IPS-18a (cell line): ENCODE results near the gene SGIP1.
"Not testable (repeated sequence)": the region's sequence is repeated elsewhere in the genome, so short reads cannot be mapped to it uniquely, and the experiment has no call there.

Experiments used
- H3K27ac ChIP-seq: one replicate; pipeline ENCODE4 v1.5.1; 2013; ENCODE audit warnings: low read length
- H3K27me3 ChIP-seq: one replicate; pipeline ENCODE4 v1.6.1; 2013; ENCODE audit warnings: mild to moderate bottlenecking, low read length; ENCODE audit not compliant: control insufficient read depth, insufficient read depth
- H3K36me3 ChIP-seq: one replicate; pipeline ENCODE4 v1.6.1; 2013; ENCODE audit warnings: low read depth, low read length; ENCODE audit not compliant: control insufficient read depth
- H3K4me1 ChIP-seq: one replicate; pipeline ENCODE4 v1.6.1; 2013; ENCODE audit warnings: low read depth, low read length; ENCODE audit not compliant: control insufficient read depth
- H3K4me3 ChIP-seq: one replicate; pipeline ENCODE4 v1.5.1; 2013; ENCODE audit warnings: low read length
- H3K9ac ChIP-seq: one replicate; pipeline ENCODE4 v1.6.1; 2013; ENCODE audit warnings: mild to moderate bottlenecking, low read length, moderate library complexity
- H3K9me3 ChIP-seq: one replicate; pipeline ENCODE4 v1.6.1; 2013; ENCODE audit warnings: low read depth, low read length; ENCODE audit not compliant: control insufficient read depth

The SGIP1 gene

DNA sequence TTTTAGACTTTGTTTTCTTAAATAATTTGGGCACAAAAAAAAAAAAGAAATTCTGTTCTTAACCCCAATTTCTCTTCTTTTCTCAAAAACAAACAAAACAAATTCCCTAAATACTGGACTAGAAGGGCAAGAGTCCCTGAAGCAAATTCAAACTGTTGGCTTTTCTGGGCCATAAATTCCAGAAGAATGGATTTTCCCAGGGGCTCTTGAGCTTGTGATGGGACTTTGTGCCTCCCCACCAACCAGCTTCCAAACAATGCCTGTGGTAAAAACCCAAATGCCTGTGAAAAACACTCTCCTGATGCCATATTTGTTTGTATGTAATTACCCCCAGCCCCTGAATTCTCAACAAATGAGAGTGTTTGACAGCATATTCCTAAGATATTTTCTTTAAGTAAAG is 55.4 kb downstream of the SGIP1 start:
- Histone ChIP-seq H3K9ac (no peak overlapping the region), H3K27ac (no peak overlapping the region), H3K27me3 (no peaks in the 10 kb centered on the region), H3K9me3 (no peaks in the 10 kb centered on the region), H3K4me1 (no peaks in the 10 kb centered on the region), H3K4me3 (no peak overlapping the region), H3K36me3 (no peaks in the 10 kb centered on the region)

DNA sequence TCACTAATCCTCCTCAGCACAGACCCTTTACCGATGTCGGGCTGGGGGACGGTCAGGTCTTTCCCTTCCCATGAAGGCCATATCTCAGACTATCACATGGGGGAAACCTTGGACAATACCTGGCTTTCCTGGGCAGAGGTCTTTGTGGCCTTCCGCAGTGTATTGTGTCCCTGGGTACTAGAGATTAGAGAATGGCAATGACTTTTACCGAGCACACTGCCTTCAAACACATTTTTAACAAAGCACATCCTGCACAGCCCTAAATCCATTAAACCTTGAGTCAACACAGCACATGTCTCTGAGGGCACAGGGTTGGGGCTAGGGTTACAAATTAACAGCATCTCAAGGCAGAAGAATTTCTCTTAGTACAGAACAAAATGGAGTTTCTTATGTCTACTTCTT is 58.2 kb downstream of the SGIP1 start:
- H3K27ac ChIP-seq, H3K9me3 ChIP-seq, H3K4me3 ChIP-seq, H3K9ac ChIP-seq, H3K36me3 ChIP-seq, H3K27me3 ChIP-seq, H3K4me1 ChIP-seq: not testable (repeated sequence)

DNA sequence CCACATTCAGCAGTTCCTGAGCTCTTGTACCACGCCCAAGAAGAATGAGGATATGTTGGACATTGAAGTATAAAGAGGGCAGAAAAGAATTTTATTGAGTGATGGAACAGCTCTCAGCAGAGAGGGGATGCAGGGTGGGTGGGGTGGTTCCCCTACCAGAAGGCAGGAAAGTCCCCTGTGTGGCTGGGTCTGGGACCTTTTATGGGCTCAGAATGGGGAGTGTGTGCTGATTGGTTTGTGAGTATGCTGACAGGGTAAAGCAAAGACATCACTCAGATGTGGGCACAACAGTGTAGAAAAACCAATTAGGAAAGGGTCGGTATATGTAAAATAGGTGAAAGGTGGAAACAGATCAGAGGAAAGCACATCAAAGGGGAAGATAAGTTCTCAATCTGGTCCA is 62.2 kb downstream of the SGIP1 start:
- H3K9ac ChIP-seq: no peak overlapping the region
- no peaks in the 10 kb centered on the region for H3K36me3 ChIP-seq
- H3K4me3 ChIP-seq: no peak overlapping the region
- no peaks in the 10 kb centered on the region for H3K9me3 ChIP-seq
- no peaks in the 10 kb centered on the region for H3K27me3 ChIP-seq
- no peak overlapping the region for H3K27ac ChIP-seq
- no peaks in the 10 kb centered on the region for H3K4me1 ChIP-seq

DNA sequence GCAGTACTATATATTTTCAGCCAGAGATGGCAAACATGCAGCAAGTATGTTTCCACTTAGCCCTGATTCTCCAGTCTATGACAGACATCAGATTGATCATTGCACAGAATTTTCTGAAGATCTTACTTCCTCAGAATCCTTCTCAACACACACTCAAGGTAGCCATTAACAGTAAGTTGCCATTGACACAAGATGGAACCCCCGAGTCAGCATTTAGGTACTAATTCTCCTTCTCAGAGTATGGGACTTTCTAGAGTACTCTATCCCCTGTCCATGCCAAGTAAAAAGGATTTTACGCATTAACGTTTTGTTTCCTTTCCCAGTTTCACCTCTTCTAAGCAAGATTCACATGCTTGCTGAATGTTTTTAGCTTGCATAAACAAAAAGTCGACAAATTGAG is 63.5 kb downstream of the SGIP1 start:
- H3K9ac ChIP-seq: no peak overlapping the region
- no peak overlapping the region for H3K4me3 ChIP-seq
- H3K27me3 ChIP-seq: no peaks in the 10 kb centered on the region
- H3K27ac ChIP-seq: no peak overlapping the region
- H3K36me3 ChIP-seq: no peaks in the 10 kb centered on the region
- H3K9me3 ChIP-seq: no peaks in the 10 kb centered on the region
- H3K4me1 ChIP-seq: no peaks in the 10 kb centered on the region

DNA sequence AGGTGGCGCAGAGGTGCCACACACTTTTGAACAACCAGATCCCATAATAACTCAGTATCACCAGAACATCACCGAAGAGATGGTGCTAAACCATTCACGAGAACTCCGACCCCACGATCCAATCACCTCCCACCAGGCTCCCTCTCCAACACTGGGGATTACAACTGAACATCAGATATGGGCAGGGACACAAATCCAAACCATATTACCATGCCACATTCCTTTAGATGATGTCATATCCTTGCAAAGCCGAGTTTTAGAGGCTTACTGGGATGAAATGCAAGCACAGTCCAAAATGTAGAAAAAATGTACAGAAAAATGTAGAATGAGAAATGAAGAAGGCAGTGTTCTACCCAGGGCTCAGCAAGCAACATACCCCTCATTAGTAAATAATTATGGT is 64.7 kb downstream of the SGIP1 start:
- Histone ChIP-seq H3K4me1 (no peaks in the 10 kb centered on the region), H3K9ac (no peak overlapping the region), H3K27ac (no peak overlapping the region), H3K4me3 (no peak overlapping the region), H3K9me3 (no peaks in the 10 kb centered on the region), H3K27me3 (no peaks in the 10 kb centered on the region), H3K36me3 (no peaks in the 10 kb centered on the region)

- Histone ChIP-seq H3K27me3 (no peaks in the 10 kb centered on the region), H3K4me3 (no peak overlapping the region), H3K9ac (no peak overlapping the region), H3K9me3 (no peaks in the 10 kb centered on the region), H3K4me1 (no peaks in the 10 kb centered on the region), H3K27ac (no peak overlapping the region), H3K36me3 (no peaks in the 10 kb centered on the region)
Observed at GRCh38 chr1:66599346-66599745, 65.4 kb downstream of the SGIP1 start.

- H3K27ac ChIP-seq: no peak overlapping the region
- no peaks in the 10 kb centered on the region for H3K36me3 ChIP-seq
- no peaks in the 10 kb centered on the region for H3K27me3 ChIP-seq
- no peak overlapping the region for H3K9ac ChIP-seq
- H3K4me3 ChIP-seq: no peak overlapping the region
- H3K9me3 ChIP-seq: no peaks in the 10 kb centered on the region
- H3K4me1 ChIP-seq: no peaks in the 10 kb centered on the region
Observed at GRCh38 chr1:66599899-66600737, 66.2 kb downstream of the SGIP1 start.

DNA sequence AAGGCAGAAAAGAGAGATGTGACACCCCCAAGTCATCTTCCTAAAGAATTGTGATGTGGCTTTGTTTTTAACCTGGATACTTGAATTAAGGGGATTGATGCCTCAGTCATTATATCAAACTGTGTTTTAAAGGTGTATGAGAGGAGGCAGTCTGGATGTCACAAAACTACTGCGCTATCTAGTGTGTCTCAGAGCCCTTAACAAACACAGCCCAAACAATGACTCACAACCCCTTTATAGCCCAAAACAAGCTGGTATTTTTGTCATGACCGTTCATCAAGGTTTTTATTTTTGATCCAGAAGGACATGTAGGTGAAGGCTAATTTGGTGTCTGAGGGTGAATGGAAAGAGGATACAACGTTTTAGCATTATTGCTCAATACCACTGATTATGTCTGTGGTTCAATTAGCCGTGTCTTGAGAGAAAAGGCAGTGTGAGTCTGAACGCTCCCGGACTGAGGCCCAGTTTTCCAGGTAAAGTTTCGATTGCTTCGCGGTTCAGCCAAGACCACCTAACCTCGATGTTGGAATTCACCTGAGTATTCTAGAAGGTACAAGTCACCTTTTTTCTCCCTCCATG is 71.6 kb downstream of the SGIP1 start:
- Histone ChIP-seq H3K27me3 (no peaks in the 10 kb centered on the region), H3K36me3 (no peaks in the 10 kb centered on the region), H3K9ac (no peak overlapping the region), H3K4me1 (no peaks in the 10 kb centered on the region), H3K27ac (no peak overlapping the region), H3K4me3 (no peak overlapping the region), H3K9me3 (no peaks in the 10 kb centered on the region)

DNA sequence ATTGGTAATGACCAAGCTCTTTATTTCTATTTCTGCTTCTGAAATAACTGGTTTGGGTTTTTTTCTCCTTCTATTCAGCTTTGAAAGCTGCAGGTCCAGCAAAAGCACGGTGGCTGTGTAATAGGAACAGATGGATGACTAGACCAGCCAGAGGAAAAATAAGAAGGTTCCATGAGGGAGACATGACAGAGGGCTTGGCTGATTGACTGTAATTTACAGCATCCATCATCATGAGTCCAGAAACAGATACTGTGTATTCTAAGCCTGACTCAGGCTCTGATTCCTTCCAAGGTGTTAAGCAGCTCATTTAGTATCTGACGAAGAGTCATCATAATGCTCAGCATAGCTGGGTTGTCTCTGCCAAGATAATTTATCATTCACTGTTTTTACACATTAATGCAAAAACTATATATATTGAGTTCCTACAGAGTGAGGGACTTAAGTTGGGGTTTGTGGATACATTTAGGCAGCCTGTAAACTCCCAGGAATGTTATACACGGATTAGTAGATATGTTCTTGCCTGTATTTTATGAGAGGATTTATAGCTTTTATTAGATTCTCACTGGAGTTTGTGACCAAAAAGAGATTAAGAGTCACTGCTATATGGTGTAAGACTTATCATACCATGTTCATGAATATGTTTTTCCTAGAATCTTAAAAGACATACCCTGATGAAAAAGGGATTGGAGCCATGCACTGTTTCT is 72.6 kb downstream of the SGIP1 start:
- Histone ChIP-seq H3K27ac (no peak overlapping the region), H3K27me3 (no peaks in the 10 kb centered on the region), H3K4me3 (no peak overlapping the region), H3K9ac (no peak overlapping the region), H3K36me3 (no peaks in the 10 kb centered on the region), H3K9me3 (no peaks in the 10 kb centered on the region), H3K4me1 (no peaks in the 10 kb centered on the region)

- Histone ChIP-seq H3K27me3 (no peaks in the 10 kb centered on the region), H3K27ac (no peak overlapping the region), H3K36me3 (no peaks in the 10 kb centered on the region), H3K9ac (no peak overlapping the region), H3K4me1 (no peaks in the 10 kb centered on the region), H3K9me3 (no peaks in the 10 kb centered on the region), H3K4me3 (no peak overlapping the region)
Observed at GRCh38 chr1:66607458-66607857, 73.5 kb downstream of the SGIP1 start.

DNA sequence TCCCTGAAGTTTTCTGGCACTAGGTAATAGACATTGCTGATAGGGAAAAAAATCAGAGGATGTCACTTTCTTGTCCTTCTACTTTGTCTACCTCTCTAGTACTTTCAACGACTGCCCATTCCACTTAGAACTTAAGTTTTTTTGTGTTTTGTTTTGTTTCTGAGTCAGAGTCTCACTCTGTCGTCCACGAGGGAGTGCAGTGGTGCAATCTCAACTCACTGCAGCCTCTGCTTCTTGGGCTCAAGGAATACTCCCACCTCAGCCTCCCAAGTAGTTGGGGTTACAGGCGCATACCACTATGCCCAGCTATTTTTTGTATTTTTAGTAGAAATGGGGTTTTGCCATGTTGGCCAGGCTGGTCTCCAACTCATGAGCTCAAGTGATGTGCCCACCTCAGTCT is 79.2 kb downstream of the SGIP1 start:
- Histone ChIP-seq H3K4me1 (no peaks in the 10 kb centered on the region), H3K27me3 (no peaks in the 10 kb centered on the region), H3K4me3 (no peak overlapping the region), H3K9me3 (no peaks in the 10 kb centered on the region), H3K36me3 (no peaks in the 10 kb centered on the region), H3K27ac (no peak overlapping the region), H3K9ac (no peak overlapping the region)
